ENCODE results near the gene LTBP2.

GRCh38 chr14:74511966-74512830 lies 99.8 kb downstream of the LTBP2 start:
- no peak for TF ChIP-seq SP1 (IDR thresholded peaks at IDR 0.05; ENCODE audit: low read depth, low read length)
- TF ChIP-seq POLR2AphosphoS5 (IDR thresholded peaks at IDR 0.05; ENCODE audit: low read depth, low read length), result no peak
- no peak for TF ChIP-seq CTCF (IDR thresholded peaks at IDR 0.05; ENCODE audit: control extremely low read depth in 1 of 3, insufficient read depth in 1 of 3, low read depth in 1 of 3, low read length in 3 of 3)
- no peak for TF ChIP-seq MAFK (IDR thresholded peaks at IDR 0.05; ENCODE audit: low read depth, low read length)
- no peak for TF ChIP-seq RAD21 (IDR thresholded peaks at IDR 0.05 in 1 of 2, conservative IDR thresholded peaks at IDR 0.05 in 1 of 2; ENCODE audit: low read depth in 2 of 2, low read length in 2 of 2)
- no peak for TF ChIP-seq EZH2 (IDR thresholded peaks at IDR 0.05; ENCODE audit: low read depth, low read length, severe bottlenecking)
- no peak for TF ChIP-seq TCF12 (IDR thresholded peaks at IDR 0.05; ENCODE audit: low read depth, low read length)
- TF ChIP-seq BRCA1 (IDR thresholded peaks at IDR 0.05; ENCODE audit: low read depth, low read length), result no peak
- TF ChIP-seq SIN3A (conservative IDR thresholded peaks at IDR 0.05 in 1 of 2, IDR thresholded peaks at IDR 0.05 in 1 of 2; ENCODE audit: low read depth in 1 of 2, low read length in 2 of 2), result no peak
- TF ChIP-seq BCL11A (IDR thresholded peaks at IDR 0.05; ENCODE audit: low read depth in 2 of 2, low read length in 2 of 2), result no peak
- TF ChIP-seq MAX (IDR thresholded peaks at IDR 0.05), result no peak
- no peak for TF ChIP-seq YY1 (IDR thresholded peaks at IDR 0.05; ENCODE audit: low read depth, low read length)
- no peak for TF ChIP-seq FOSL1 (IDR thresholded peaks at IDR 0.05; ENCODE audit: insufficient read depth, low read depth, low read length)
- TF ChIP-seq RNF2 (IDR thresholded peaks at IDR 0.05; ENCODE audit: borderline replicate concordance, low read depth, low read length, missing control alignments, poor library complexity, severe bottlenecking), result no peak

Measured in H1 (cell line).